HG02852 (cell line): ENCODE results near the gene INAFM2.

Experiments used
- ATAC-seq: cut with Tn5 transposase; IDR thresholded peaks from one replicate; pipeline ENCODE4 v1.9.1; 2021; ENCODE audit warnings: mild to moderate bottlenecking, moderate library complexity; ENCODE audit not compliant: unreplicated experiment

The INAFM2 gene

DNA sequence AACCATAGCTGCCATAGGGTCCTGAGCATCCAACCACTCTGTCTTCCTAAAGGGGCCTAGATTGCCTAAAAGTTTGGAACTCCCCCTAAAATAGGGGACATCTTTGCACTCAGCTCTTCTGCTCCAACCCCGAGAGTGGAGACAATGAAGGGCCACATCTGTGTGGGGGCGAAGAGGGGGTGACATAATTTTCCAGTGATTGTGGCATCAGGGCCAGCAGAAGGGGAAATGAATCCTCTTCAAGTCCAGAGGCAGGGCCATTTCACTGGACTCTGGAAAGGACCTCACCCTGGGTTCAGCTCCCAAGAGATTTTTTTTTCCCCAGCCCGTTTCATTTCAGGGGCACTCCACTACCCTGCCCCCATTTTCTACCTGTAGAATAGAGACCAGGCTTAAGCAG is 36.0 kb upstream of the INAFM2 start:
- ATAC-seq, result no peak

DNA sequence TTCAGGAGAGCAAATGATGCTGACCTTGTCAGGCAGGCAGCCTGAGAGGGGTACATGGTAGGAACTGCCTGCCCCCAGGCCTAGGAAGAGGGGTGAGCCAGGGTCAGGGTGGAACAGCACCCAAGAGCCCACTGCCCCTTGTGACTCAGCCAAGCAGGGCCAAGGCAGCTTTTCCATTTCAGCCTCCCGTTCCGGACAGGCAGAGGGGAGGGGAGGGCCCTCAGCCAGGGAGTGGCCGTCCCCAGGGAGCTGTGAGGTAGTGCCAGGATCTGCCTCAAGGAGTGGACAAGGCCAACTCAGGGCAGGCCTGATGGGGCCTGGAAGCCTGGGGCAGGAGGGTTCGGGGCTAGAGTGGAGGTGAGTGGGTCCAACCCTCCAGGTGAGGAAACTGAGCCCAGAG is 35.5 kb upstream of the INAFM2 start:
- ATAC-seq, result no peak

DNA sequence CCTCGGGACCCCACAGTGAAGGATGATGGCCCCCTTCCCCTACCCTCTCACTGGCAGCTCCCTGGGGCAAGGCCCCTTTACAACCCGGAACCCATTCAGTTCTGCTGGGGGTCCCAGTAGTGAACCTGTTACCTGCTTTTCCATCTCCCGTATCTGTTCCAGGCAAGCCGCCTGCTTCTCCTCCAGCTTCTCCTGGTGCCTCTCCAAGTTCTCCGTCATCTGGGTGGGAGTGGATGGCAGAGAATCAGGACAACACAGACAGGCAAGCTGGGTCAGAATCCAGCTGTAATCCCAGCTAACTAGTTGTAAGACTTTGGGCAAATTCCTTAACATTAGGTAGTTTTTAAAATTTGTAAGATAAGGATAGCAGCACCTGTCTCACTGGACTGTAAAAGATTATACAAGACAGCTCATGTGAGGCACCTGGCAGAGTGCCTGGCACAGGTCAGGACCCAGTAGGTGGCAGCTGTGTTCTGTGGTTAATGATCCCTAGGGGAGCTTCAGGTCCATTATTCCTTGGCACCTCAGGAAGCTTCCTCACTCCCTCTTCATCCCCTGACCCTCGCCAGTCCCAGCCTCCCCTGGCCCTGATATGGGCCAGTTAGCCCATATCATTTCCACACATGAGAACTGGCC is 34.2 kb upstream of the INAFM2 start:
- ATAC-seq, result no peak

GRCh38 chr15:40290545-40290917 is 33.0 kb upstream of the INAFM2 start:
- no peak for ATAC-seq

DNA sequence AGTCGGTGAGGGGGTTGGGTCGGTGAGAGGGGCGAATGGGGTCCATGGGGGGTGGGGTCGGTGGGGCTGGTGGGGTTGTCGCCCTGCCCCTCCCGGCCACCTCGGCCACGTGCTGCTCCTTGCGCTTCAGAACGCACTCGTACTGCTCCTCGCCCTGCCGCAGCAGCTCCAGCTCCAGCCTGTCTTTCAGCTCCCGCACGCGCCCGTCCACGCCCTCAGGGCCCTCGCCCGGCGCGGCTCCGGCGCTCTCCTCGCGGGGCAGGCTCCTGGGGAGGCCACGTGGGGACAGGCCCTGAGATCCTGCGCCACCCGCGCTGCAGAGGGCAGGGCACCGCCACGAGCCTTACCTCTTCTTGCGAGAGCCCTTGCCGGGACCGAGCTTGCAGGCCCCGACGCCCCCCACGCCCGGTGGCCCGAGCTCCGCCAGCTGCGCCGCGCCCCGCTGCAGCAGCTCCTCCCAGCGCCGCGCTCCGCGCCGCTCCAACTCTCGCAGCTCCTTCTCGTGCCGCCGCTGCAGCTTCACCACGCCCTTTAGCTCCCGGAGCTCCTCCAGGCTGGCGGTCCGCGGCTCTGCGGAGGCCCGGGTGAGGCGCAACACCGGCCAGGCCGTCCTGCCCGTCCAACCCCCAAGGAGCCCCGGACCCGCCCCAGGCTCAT is 32.4 kb upstream of the INAFM2 start:
- no peak for ATAC-seq

- ATAC-seq, result no peak
Measured at GRCh38 chr15:40292246-40292645, 31.2 kb upstream of the INAFM2 start.

- no peak for ATAC-seq
Measured at GRCh38 chr15:40293006-40293405, 30.5 kb upstream of the INAFM2 start.

DNA sequence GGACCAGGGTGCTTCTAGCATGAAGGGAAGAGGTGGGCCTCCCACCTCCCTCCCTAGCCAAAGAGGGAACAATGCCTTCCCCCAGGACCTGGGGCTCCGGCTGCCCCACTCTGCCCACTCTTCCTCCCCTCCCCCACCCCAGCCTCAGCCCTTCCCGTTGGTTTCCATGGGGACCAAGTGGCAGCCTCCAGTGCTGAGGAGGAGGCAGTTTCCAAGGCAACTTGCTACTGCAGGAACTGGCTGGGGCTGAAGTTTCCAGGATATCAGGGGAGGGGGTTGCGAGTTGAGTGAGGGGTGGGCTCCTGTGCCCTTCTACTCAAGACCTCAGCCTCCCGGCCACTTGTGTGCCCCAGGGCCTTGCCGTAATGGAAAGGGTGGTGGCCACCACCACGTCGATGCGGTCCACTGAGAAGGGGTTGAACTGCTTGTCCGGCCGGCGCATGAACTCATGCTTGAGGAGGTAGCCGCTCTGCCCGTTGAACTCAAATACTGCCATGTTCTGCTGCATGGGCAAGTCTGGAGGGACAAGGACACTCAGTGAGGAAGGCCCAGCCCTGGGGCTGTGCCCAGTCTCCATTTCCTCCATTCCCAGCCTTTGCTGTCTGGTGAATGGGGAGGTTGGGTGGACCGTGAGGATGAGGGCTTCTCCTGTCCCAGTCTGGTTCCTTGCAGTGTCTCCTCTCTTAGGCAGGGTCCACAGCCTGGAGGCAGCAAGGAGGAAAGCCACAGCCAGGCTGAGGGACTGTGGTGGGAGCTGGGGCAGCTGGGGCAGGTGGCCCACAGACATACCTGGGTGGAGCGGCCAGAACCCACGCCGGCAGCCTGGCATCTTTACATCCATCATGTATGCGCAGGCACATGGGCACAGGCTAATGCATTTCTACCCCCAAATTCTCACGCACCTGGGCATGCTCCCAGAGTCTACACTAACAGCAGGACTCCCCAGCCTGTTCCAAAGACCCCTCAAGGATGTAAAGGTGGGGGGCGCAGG is 29.3 kb upstream of the INAFM2 start:
- no peak for ATAC-seq

GRCh38 chr15:40295297-40295696 is 28.2 kb upstream of the INAFM2 start:
- no peak for ATAC-seq

- ATAC-seq, result no peak
Measured at GRCh38 chr15:40295877-40296560, 27.5 kb upstream of the INAFM2 start.

DNA sequence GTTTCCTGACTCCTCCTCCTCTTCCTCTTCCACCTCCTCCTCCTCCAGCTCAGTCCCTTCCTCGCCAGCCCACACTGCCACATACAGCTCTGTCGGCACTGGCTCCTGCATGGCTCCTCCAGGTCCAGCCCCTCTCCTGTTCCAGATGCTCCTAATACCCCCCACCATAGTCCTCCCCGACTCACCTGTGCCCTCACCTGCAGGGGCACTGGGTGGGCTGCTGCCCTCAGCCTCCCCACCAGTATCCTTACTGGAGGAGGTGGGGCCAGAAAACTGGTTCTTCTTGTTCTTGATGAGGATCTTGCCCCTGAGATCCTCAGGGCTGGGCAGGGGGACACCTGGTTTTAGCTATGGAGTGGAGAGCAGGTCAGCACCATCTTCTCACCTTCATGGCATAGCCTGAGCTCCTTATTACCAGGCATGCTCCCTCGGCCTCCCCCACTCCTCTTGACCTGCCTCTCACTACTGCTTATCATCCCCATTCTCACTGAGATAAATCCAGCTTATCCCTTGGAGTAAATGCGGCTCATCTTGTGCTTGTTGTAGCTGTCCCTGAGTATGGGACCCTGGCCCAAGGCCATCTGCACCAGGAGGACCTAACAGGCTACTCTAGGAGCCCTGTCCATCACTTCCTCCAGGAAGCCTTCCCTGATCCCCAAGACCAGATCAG is 26.8 kb upstream of the INAFM2 start:
- ATAC-seq, result no peak

GRCh38 chr15:40297356-40297755 is 26.1 kb upstream of the INAFM2 start:
- ATAC-seq, result no peak

- no peak for ATAC-seq
Measured at GRCh38 chr15:40298216-40298935, 25.1 kb upstream of the INAFM2 start.

GRCh38 chr15:40300367-40300766 is 23.1 kb upstream of the INAFM2 start:
- no peak for ATAC-seq

- ATAC-seq, result no peak
Measured at GRCh38 chr15:40300771-40301170, 22.7 kb upstream of the INAFM2 start.

- ATAC-seq, result no peak
Measured at GRCh38 chr15:40301467-40302179, 21.9 kb upstream of the INAFM2 start.

DNA sequence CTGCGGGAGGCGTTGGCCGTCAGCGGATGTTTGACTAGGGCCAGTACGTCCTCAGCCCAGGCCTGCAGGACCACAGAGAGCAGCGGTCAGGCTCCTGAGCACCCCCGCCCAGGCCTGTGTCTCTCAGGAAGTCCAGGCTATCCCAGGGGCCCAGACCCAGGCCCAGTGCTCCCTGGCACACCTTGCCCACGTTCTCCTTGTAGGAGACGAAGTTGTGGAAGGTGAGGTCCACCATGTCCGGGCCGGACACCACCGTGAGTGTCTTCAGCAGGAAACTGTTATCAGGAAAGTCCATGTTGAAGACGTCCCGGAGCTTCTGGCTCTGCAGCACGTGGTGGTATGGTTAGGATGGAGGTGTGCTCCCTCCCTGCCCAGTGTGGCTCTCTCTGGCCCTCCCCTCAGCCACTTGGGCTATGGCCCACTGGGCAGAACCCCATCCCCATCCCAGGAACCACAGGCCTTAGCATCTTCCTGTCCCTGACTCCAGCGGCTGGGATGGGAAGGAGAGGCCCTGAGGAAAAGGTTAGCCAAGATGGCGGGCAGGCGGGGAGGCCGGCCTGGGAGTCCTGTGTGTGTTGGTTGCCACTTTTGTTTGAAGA is 21.1 kb upstream of the INAFM2 start:
- ATAC-seq, result no peak

DNA sequence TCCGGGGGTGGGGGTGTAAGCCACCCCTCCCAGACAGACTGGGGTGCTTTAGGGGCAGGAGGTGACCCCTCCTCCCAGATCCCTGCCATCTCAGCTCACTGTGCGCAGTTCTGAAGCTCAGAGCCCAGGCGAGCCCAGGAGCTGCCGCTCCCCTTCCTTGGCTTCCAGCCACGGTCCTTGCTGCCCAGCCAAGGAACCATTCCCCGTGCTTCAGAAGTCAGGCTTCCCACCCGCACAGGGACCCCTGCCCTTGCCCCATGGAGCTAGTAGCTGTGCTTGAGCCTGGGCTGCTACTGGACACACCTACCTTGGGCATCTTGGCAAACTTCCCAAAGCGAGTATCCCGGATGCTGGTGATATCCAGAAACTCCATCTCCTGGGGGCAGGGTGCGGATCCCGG is 20.5 kb upstream of the INAFM2 start:
- no peak for ATAC-seq

DNA sequence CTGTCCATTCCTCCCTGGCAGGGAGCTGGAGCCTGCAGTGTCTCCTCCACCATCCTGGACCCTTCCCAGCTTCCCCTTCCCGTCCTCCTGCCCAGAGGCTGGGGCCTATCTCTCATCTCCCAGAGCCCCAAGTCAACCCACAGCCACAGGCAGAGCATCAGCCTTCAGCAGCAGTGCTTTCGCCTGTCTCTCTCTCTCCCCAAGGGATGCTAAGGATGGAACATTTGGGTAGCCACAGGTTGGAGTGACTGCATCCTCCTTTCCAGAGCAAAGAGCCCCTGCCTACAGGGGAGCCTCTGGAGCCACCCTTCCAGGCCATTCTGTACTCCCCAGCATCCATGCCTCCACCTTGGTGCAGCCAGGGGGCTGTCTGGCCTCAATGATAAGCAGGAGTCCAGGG is 19.9 kb upstream of the INAFM2 start:
- no peak for ATAC-seq
